ENCODE measurements around the gene LRRC37A3.
"Not testable (repeated sequence)": the region's sequence is repeated elsewhere in the genome, so short reads cannot be mapped to it uniquely, and the experiment has no call there.

DNA sequence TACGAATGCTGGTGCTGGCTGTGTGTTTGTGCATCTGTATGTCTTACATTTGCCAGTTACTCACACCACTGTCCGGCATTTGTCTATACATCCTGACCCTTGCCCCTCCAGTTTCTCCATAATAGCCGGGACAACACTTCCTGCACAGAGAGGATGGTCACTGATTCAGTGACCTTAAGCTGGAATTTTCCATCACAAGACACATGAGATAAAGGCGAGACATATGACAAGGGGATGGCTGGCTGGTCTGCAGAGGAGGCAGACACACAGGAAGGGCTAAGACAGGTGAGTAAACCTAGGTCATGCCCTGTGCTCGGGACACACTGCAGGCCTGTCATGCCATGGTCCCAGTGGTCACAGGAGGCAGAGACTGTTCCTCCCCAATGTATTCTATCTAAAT is 100.4 kb downstream of the LRRC37A3 start:
- TF ChIP-seq, protein P1, sequence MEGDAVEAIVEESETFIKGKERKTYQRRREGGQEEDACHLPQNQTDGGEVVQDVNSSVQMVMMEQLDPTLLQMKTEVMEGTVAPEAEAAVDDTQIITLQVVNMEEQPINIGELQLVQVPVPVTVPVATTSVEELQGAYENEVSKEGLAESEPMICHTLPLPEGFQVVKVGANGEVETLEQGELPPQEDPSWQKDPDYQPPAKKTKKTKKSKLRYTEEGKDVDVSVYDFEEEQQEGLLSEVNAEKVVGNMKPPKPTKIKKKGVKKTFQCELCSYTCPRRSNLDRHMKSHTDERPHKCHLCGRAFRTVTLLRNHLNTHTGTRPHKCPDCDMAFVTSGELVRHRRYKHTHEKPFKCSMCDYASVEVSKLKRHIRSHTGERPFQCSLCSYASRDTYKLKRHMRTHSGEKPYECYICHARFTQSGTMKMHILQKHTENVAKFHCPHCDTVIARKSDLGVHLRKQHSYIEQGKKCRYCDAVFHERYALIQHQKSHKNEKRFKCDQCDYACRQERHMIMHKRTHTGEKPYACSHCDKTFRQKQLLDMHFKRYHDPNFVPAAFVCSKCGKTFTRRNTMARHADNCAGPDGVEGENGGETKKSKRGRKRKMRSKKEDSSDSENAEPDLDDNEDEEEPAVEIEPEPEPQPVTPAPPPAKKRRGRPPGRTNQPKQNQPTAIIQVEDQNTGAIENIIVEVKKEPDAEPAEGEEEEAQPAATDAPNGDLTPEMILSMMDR (IDR thresholded peaks at IDR 0.05; ENCODE audit: low read length) = not testable (repeated sequence)
- not testable (repeated sequence) for TF ChIP-seq EZH2 (optimal IDR thresholded peaks at IDR 0.05; ENCODE audit: low read depth, low read length); EZH2phosphoT487 (IDR thresholded peaks at IDR 0.05; ENCODE audit: low read length)

Measured in MM.1S (cell line).